ENCODE results near the gene MRGPRX1. TPM values are rescaled to one million over a fixed set of nuclear protein-coding genes. Genes with fewer than 3 reads are reported as not detected.
"Not testable (repeated sequence)": the region's sequence is repeated elsewhere in the genome, so short reads cannot be mapped to it uniquely, and the experiment has no call there.

The MRGPRX1 gene
- total RNA-seq, result not detected

GRCh38 chr11:18939314-18939713, at the start of gene MRGPRX1:
TSS of gene MRGPRX1 (minus strand) at chr11:18939414. CDS start at chr11:18934784, 4,630 bp downstream.
- ATAC-seq, result no peak
- intact Hi-C loops (cut with DNase I), result no loop called here
- DNase-seq (ENCODE audit: low spot score), result no peak

GRCh38 chr11:18987454-18988231, 48.4 kb upstream of the MRGPRX1 start:
- ATAC-seq, result no peak

GRCh38 chr11:18986744-18987143, 47.5 kb upstream of the MRGPRX1 start:
- DNase-seq (ENCODE audit: low spot score) (no peak), ATAC-seq (no peak)
- intact Hi-C loops (cut with DNase I), result no loop called here

More at GRCh38 chr11:18987454-18988231, 48.4 kb upstream of the MRGPRX1 start:
- intact Hi-C loops (cut with DNase I), result no loop called here
- no peak for DNase-seq (ENCODE audit: low spot score)

- intact Hi-C loops (cut with DNase I), result no loop called here
- ATAC-seq, result no peak
- DNase-seq (ENCODE audit: low spot score), result no peak
Observed at GRCh38 chr11:18981897-18982296, 42.7 kb upstream of the MRGPRX1 start.

- DNase-seq (ENCODE audit: low spot score), result no peak
- intact Hi-C loops (cut with DNase I), result no loop called here
- no peak for ATAC-seq
Observed at GRCh38 chr11:18974192-18974591, 35.0 kb upstream of the MRGPRX1 start.

GRCh38 chr11:18972336-18972735, 33.1 kb upstream of the MRGPRX1 start:
- DNase-seq (ENCODE audit: low spot score) (no peak), ATAC-seq (no peak)

GRCh38 chr11:18969720-18970119, 30.5 kb upstream of the MRGPRX1 start:
- ATAC-seq, result no peak
- intact Hi-C loops (cut with DNase I), result no loop called here

More at GRCh38 chr11:18972336-18972735, 33.1 kb upstream of the MRGPRX1 start:
- intact Hi-C loops (cut with DNase I), result no loop called here

GRCh38 chr11:18958221-18958910, 19.2 kb upstream of the MRGPRX1 start:
- ATAC-seq, result no peak
- intact Hi-C loops (cut with DNase I), result no loop called here

More at GRCh38 chr11:18969720-18970119, 30.5 kb upstream of the MRGPRX1 start:
- no peak for DNase-seq (ENCODE audit: low spot score)

GRCh38 chr11:18956630-18957029, 17.4 kb upstream of the MRGPRX1 start:
- ATAC-seq, result no peak
- intact Hi-C loops (cut with DNase I), result no loop called here
- no peak for DNase-seq (ENCODE audit: low spot score)

More at GRCh38 chr11:18958221-18958910, 19.2 kb upstream of the MRGPRX1 start:
- no peak for DNase-seq (ENCODE audit: low spot score)

- ATAC-seq (no peak), DNase-seq (ENCODE audit: low spot score) (no peak)
- intact Hi-C loops (cut with DNase I), result no loop called here
Observed at GRCh38 chr11:18936002-18936673, 3.1 kb downstream of the MRGPRX1 start.

- DNase-seq (ENCODE audit: low spot score) (no peak), ATAC-seq (no peak)
- intact Hi-C loops (cut with DNase I), result no loop called here
Observed at GRCh38 chr11:18934195-18934814, 4.9 kb downstream of the MRGPRX1 start.

GRCh38 chr11:18927550-18928322, 11.5 kb downstream of the MRGPRX1 start:
- intact Hi-C loops (cut with DNase I), result no loop called here
- ATAC-seq, result no peak
- DNase-seq (ENCODE audit: low spot score), result no peak

GRCh38 chr11:18925426-18925825, 13.8 kb downstream of the MRGPRX1 start:
- ATAC-seq; DNase-seq (ENCODE audit: low spot score); intact Hi-C loops (cut with DNase I): not testable (repeated sequence)

GRCh38 chr11:18912883-18913282, 26.3 kb downstream of the MRGPRX1 start:
- no peak for DNase-seq (ENCODE audit: low spot score)
- intact Hi-C loops (cut with DNase I), result no loop called here
- ATAC-seq, result no peak

GRCh38 chr11:18907391-18907790, 31.8 kb downstream of the MRGPRX1 start:
- intact Hi-C loops (cut with DNase I), result no loop called here
- ATAC-seq, result no peak

GRCh38 chr11:18900637-18901036, 38.6 kb downstream of the MRGPRX1 start:
- ATAC-seq; intact Hi-C loops (cut with DNase I); DNase-seq (ENCODE audit: low spot score): not testable (repeated sequence)

More at GRCh38 chr11:18907391-18907790, 31.8 kb downstream of the MRGPRX1 start:
- no peak for DNase-seq (ENCODE audit: low spot score)

- intact Hi-C loops (cut with DNase I); ATAC-seq; DNase-seq (ENCODE audit: low spot score): not testable (repeated sequence)
Observed at GRCh38 chr11:18900151-18900611, 39.0 kb downstream of the MRGPRX1 start.

GRCh38 chr11:18891712-18892111, 47.5 kb downstream of the MRGPRX1 start:
- DNase-seq (ENCODE audit: low spot score); intact Hi-C loops (cut with DNase I); ATAC-seq: not testable (repeated sequence)
